Gastrocnemius medialis (tissue), 4 donors: Measurements from ENCODE around the gene HTR3A. TPM values are rescaled to one million over a fixed set of nuclear protein-coding genes. Genes with fewer than 3 reads are reported as not detected.
"Not testable (repeated sequence)": the region's sequence is repeated elsewhere in the genome, so short reads cannot be mapped to it uniquely, and the experiment has no call there.

ENCODE experiments used
- ATAC-seq, 2 donors: fragments of 150-250 bp; one replicate each; pipeline ENCODE4 v1.9.1; 2016
- DNase-seq, 2 donors: peaks; one replicate each; pipeline ENCODE4 v3.0.0-alpha.2; 2019
- H3K27ac ChIP-seq, 4 donors: fragments of 200-600 bp; sonication (generic); 1 replicate in 1 of 4; 2 replicates in 3 of 4; pipeline ENCODE4 v1.5.1; 2016 to 2018; ENCODE audit warnings: mild to moderate bottlenecking in 2 of 4, moderate library complexity in 1 of 4
- H3K27me3 ChIP-seq, 3 donors: fragments of 200-600 bp; sonication (generic) in 2 of 3; 1 replicate in 1 of 3; 2 replicates in 2 of 3; pipeline versions ENCODE4 v1.5.1 to v1.6.0; 2016 to 2019; ENCODE audit warnings: mild to moderate bottlenecking in 1 of 3, moderate library complexity in 1 of 3
- H3K36me3 ChIP-seq, 2 donors: fragments of 200-600 bp; sonication (generic) in 1 of 2; one replicate each; pipeline ENCODE4 v1.5.1; 2017 to 2018
- H3K4me1 ChIP-seq, 2 donors: fragments of 200-600 bp; sonication (generic) in 1 of 2; one replicate each; pipeline ENCODE4 v1.5.1; 2016 to 2017; ENCODE audit warnings: mild to moderate bottlenecking in 2 of 2
- H3K4me3 ChIP-seq, 4 donors: fragments of 200-600 bp; sonication (generic) in 3 of 4; 1 replicate in 1 of 4; 2 replicates in 3 of 4; pipeline ENCODE4 v1.5.1; 2016 to 2019; ENCODE audit warnings: mild to moderate bottlenecking in 2 of 4
- H3K9me3 ChIP-seq, 3 donors: fragments of 200-600 bp; sonication (generic) in 2 of 3; 1 replicate in 1 of 3; 2 replicates in 2 of 3; pipeline ENCODE4 v1.5.1; 2016 to 2019
- CTCF ChIP-seq, 5 experiments: fragments of 450-650 bp in 3 of 5; fragments of 200-600 bp in 2 of 5; sonication (generic) in 2 of 5; IDR thresholded peaks in 4 of 5; conservative IDR thresholded peaks in 1 of 5; 1 replicate in 4 of 5; 2 replicates in 1 of 5; pipeline ENCODE4 v1.5.1; 2016 to 2019; ENCODE audit warnings: antibody characterized with exemption in 5 of 5, mild to moderate bottlenecking in 3 of 5, moderate library complexity in 3 of 5
- POLR2A ChIP-seq, 2 donors: fragments of 450-650 bp; IDR thresholded peaks; one replicate each; pipeline ENCODE4 v1.6.1; 2017; ENCODE audit warnings: antibody characterized with exemption in 2 of 2, mild to moderate bottlenecking in 2 of 2, moderate library complexity in 2 of 2
- in situ Hi-C, 4 donors: fragments of 200-750 bp; cut with MboI; loops; one replicate each; pipeline versions ENCODE4 v1.15.0 to v1.8.0; 2017; ENCODE audit warnings: low sequenced_read_pairs in 4 of 4
- intact Hi-C: fragments of 100-400 bp; cut with DNase I; formaldehyde crosslinking; loops from one replicate; pipeline ENCODE4 v1.15.1; 2023; ENCODE audit warnings: low total_unique reads
- total RNA-seq, 4 donors: library from RNA; depleted of rRNA; stranded (reverse); fragments of >200 nt; gene quantifications; one replicate each; pipeline versions ENCODE4 v1.1.0 to v1.2.3, GENCODE V29; 2016

HTR3A gene
- not detected for total RNA-seq

- TF ChIP-seq POLR2A (IDR thresholded peaks at IDR 0.05) (no peak), CTCF (IDR thresholded peaks at IDR 0.05 in 4 of 5, conservative IDR thresholded peaks at IDR 0.05 in 1 of 5) (no peak)
- peak; percentile 61 to 88 for ATAC-seq
- intact Hi-C loops: no loop called here
Observed at GRCh38 chr11:113974741-113975470, at the start of gene HTR3A. Gene HTR3A, plus strand, starts transcription at chr11:113975108. Its CDS starts 218 bp downstream, at chr11:113975326.

GRCh38 chr11:113926273-113927197 is 48.4 kb upstream of the HTR3A start:
- in situ Hi-C loops: no loop called here

More at GRCh38 chr11:113974741-113975470, at the start of gene HTR3A:
- Histone ChIP-seq H3K27me3 (peaks cover 0 to 6% (median 3%) of the 10 kb centered on the region in 3 donors), H3K36me3 (no peaks in the 10 kb centered on the region), H3K9me3 (no peaks in the 10 kb centered on the region), H3K27ac (no peak within 1 kb of the TSS), H3K4me1 (peaks cover 3 to 5% of the 10 kb centered on the region in 2 donors), H3K4me3 (no peak within 1 kb of the TSS)
- in situ Hi-C loops: no loop called here
- peak; percentile 31 to 71 for DNase-seq

GRCh38 chr11:113928311-113928710 is 46.6 kb upstream of the HTR3A start:
- H3K27me3 ChIP-seq: peaks cover 0 to 2% (median 0%) of the 10 kb centered on the region in 3 donors
- DNase-seq: no peak
- no peak overlapping the region for H3K27ac ChIP-seq
- H3K9me3 ChIP-seq: no peaks in the 10 kb centered on the region
- in situ Hi-C loops (no loop called here), intact Hi-C loops (no loop called here)
- no peaks in the 10 kb centered on the region for H3K4me1 ChIP-seq
- no peak for TF ChIP-seq CTCF (IDR thresholded peaks at IDR 0.05 in 4 of 5, conservative IDR thresholded peaks at IDR 0.05 in 1 of 5)
- TF ChIP-seq POLR2A (IDR thresholded peaks at IDR 0.05): no peak
- no peak for ATAC-seq
- H3K4me3 ChIP-seq: no peak overlapping the region
- H3K36me3 ChIP-seq: no peaks in the 10 kb centered on the region

More at GRCh38 chr11:113926273-113927197, 48.4 kb upstream of the HTR3A start:
- TF ChIP-seq CTCF (IDR thresholded peaks at IDR 0.05 in 4 of 5, conservative IDR thresholded peaks at IDR 0.05 in 1 of 5) (no peak), POLR2A (IDR thresholded peaks at IDR 0.05) (no peak)
- no peak overlapping the region for H3K27ac ChIP-seq
- no peaks in the 10 kb centered on the region for H3K36me3 ChIP-seq
- ATAC-seq (no peak), DNase-seq (no peak)
- intact Hi-C loops: no loop called here
- no peak overlapping the region for H3K4me3 ChIP-seq
- H3K27me3 ChIP-seq: no peaks in the 10 kb centered on the region
- H3K9me3 ChIP-seq: no peaks in the 10 kb centered on the region
- no peaks in the 10 kb centered on the region for H3K4me1 ChIP-seq

- TF ChIP-seq CTCF (IDR thresholded peaks at IDR 0.05 in 4 of 5, conservative IDR thresholded peaks at IDR 0.05 in 1 of 5) (no peak), POLR2A (IDR thresholded peaks at IDR 0.05) (no peak)
- H3K4me1 ChIP-seq: no peaks in the 10 kb centered on the region
- peaks cover 0 to 2% (median 0%) of the 10 kb centered on the region in 3 donors for H3K27me3 ChIP-seq
- no peak overlapping the region for H3K4me3 ChIP-seq
- no peak overlapping the region for H3K27ac ChIP-seq
- no peaks in the 10 kb centered on the region for H3K9me3 ChIP-seq
- H3K36me3 ChIP-seq: no peaks in the 10 kb centered on the region
- intact Hi-C loops: no loop called here
- ATAC-seq (no peak), DNase-seq (no peak)
- in situ Hi-C loops: no loop called here
Observed at GRCh38 chr11:113932788-113933187, 42.1 kb upstream of the HTR3A start.

- DNase-seq, H3K27me3 ChIP-seq, intact Hi-C loops, H3K27ac ChIP-seq, H3K36me3 ChIP-seq, H3K4me1 ChIP-seq, in situ Hi-C loops, H3K9me3 ChIP-seq, ATAC-seq, H3K4me3 ChIP-seq: not testable (repeated sequence)
Observed at GRCh38 chr11:113934193-113934592, 40.7 kb upstream of the HTR3A start.
